ENCODE data around the gene ADRM1.

- TF ChIP-seq CTBP1 (IDR thresholded peaks at IDR 0.05; ENCODE audit: borderline replicate concordance) (no peak), FOXM1 (IDR thresholded peaks at IDR 0.05; ENCODE audit: borderline replicate concordance) (no peak), L3MBTL2 (conservative IDR thresholded peaks at IDR 0.05) (no peak), NFRKB (IDR thresholded peaks at IDR 0.05) (no peak), HDGF (IDR thresholded peaks at IDR 0.05; ENCODE audit: borderline replicate concordance) (no peak), ARNT (IDR thresholded peaks at IDR 0.05) (no peak), SP1 (IDR thresholded peaks at IDR 0.05) (no peak), BHLHE40 (IDR thresholded peaks at IDR 0.05; ENCODE audit: borderline replicate concordance) (no peak), ZNF384 (IDR thresholded peaks at IDR 0.05) (no peak), ELF4 (IDR thresholded peaks at IDR 0.05) (no peak), TARDBP (IDR thresholded peaks at IDR 0.05) (no peak), SUZ12 (IDR thresholded peaks at IDR 0.05) (no peak)
These were observed 4.7 kb downstream of the ADRM1 start for GRCh38 chr20:62307226-62308101.

Data from HEK293T (cell line).